ENCODE data around the gene TRIP10. TPM values are rescaled to one million over a fixed set of nuclear protein-coding genes. Genes with fewer than 3 reads are reported as not detected.

Gene TRIP10
- total RNA-seq, 1 donor from 2014 or later: 31.2 TPM

GRCh38 chr19:6717441-6717971, 22.0 kb upstream of the TRIP10 start:
- TF ChIP-seq CTCF (IDR thresholded peaks at IDR 0.05; ENCODE audit: insufficient read depth, low read length, poor library complexity, severe bottlenecking): no peak
- H3K4me3 ChIP-seq (ENCODE audit: low read depth, low read length): no peak overlapping the region
- H3K36me3 ChIP-seq (ENCODE audit: control insufficient read depth, insufficient read depth, low read length): no peaks in the 10 kb centered on the region
- no peak for DNase-seq (ENCODE audit: low read depth)
- peaks cover under 1% of the 10 kb centered on the region for H3K27me3 ChIP-seq (ENCODE audit: control insufficient read depth, insufficient read depth, low read length)

GRCh38 chr19:6718111-6718740, 21.3 kb upstream of the TRIP10 start:
- no peak overlapping the region for H3K4me3 ChIP-seq (ENCODE audit: low read depth, low read length)
- no peak for TF ChIP-seq CTCF (IDR thresholded peaks at IDR 0.05; ENCODE audit: insufficient read depth, low read length, poor library complexity, severe bottlenecking)
- no peaks in the 10 kb centered on the region for H3K36me3 ChIP-seq (ENCODE audit: control insufficient read depth, insufficient read depth, low read length)
- DNase-seq (ENCODE audit: low read depth): no peak
- H3K27me3 ChIP-seq (ENCODE audit: control insufficient read depth, insufficient read depth, low read length): no peaks in the 10 kb centered on the region

DNA sequence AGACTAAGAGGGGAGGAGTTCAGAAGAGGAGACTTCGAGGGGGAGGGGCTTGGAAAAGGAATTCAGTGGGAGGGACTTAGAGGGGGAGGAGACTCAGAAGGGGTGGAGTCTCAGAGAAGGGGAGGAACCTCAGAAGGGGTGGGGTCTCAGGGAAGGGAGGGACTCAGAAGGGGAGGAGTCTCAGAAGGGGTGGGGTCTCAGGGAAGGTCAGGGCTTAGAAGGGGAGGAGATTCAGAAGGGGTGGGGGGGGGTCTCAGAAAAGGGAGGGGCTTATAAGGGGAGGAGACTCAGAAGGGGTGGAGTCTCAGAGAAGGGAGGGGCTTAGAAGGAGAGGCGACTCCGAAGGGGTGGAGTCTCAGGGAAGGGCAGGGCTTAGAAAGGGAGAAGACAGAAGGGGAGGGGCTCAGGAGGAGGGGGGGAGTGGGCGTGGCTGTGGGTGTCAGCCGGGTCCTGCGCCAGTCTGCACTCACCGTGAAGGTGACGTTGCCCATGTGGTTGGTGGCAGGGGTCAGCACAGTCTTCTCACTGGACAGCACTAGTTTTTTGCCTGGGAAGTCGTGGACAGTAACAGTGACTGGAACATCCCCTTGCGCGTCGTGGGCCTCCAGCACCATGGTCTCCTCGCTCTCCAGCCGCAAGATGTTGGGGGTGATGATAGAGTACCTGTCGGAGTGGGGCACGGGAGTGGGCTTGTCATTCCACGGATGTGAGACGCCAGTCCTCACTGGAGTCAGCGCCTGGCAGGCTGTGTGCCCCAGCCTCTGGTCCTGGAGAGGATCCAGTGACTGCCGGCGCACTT, 20.5 kb upstream of the TRIP10 start:
- no peak for DNase-seq (ENCODE audit: low read depth)
- Histone ChIP-seq H3K27me3 (ENCODE audit: control insufficient read depth, insufficient read depth, low read length) (no peaks in the 10 kb centered on the region), H3K36me3 (ENCODE audit: control insufficient read depth, insufficient read depth, low read length) (no peaks in the 10 kb centered on the region), H3K4me3 (ENCODE audit: low read depth, low read length) (no peak overlapping the region)
- TF ChIP-seq CTCF (IDR thresholded peaks at IDR 0.05; ENCODE audit: insufficient read depth, low read length, poor library complexity, severe bottlenecking): no peak

- Histone ChIP-seq H3K27me3 (ENCODE audit: control insufficient read depth, insufficient read depth, low read length) (no peaks in the 10 kb centered on the region), H3K36me3 (ENCODE audit: control insufficient read depth, insufficient read depth, low read length) (no peaks in the 10 kb centered on the region), H3K4me3 (ENCODE audit: low read depth, low read length) (no peak overlapping the region)
- no peak for DNase-seq (ENCODE audit: low read depth)
- no peak for TF ChIP-seq CTCF (IDR thresholded peaks at IDR 0.05; ENCODE audit: insufficient read depth, low read length, poor library complexity, severe bottlenecking)
Observed at GRCh38 chr19:6719540-6719861, 20.0 kb upstream of the TRIP10 start.

- H3K36me3 ChIP-seq (ENCODE audit: control insufficient read depth, insufficient read depth, low read length): no peaks in the 10 kb centered on the region
- DNase-seq (ENCODE audit: low read depth): no peak
- H3K27me3 ChIP-seq (ENCODE audit: control insufficient read depth, insufficient read depth, low read length): no peaks in the 10 kb centered on the region
- no peak overlapping the region for H3K4me3 ChIP-seq (ENCODE audit: low read depth, low read length)
- TF ChIP-seq CTCF (IDR thresholded peaks at IDR 0.05; ENCODE audit: insufficient read depth, low read length, poor library complexity, severe bottlenecking): no peak
Observed at GRCh38 chr19:6719992-6720368, 19.5 kb upstream of the TRIP10 start.

Data from kidney epithelial cell (primary cell).